AG09319 (cell line): ENCODE results near the gene PIWIL1.

Experiments used
- DNase-seq: peaks from one replicate; pipeline ENCODE4 v3.0.0-alpha.2; 2010; ENCODE audit warnings: low read depth; ENCODE audit errors: extremely low read depth
- TF ChIP-seq, protein P1 (sequence below): IDR thresholded peaks from 2 replicates; pipeline ENCODE4 v1.5.1; 2011; ENCODE audit warnings: low read depth, mild to moderate bottlenecking, inconsistent platforms, low read length, moderate library complexity

Gene PIWIL1

DNA sequence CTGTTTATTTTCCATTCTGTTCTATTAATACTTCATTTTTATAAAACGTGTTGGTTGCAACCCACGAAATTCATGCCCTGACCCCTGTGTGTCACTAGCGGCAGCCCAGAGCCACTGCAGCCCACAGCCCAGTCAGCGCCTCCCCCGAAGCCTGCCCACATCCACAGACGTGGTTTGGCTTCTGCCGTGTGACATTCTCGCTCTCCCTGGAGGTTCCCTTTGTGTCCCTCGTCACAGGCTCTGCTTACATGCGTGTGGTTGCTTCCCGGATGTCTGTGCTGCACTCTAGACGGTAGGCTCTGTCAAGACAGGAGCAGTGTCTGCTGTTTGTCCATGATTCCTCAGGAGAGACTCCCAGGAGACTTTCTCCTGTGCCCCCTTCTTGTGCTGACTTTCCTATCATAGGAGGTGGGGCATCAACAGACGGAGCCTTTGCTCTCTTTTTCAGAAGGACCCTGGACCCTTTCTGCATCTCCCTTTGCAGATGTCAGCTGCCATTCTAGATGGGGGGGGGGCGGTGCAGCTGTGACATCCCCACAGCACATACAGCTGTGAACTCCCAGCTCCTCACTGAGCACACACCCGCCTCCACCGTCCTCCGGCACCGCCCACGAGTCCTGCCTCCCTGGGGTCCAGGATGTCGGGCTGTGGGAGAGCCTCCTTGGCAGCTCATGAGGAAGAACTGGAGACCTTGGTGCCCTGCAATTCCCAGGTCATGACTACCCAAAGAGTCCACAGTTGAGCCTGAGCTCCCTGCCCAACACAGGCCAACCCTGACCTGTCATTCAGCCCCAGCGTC lies 36.8 kb upstream of the PIWIL1 start:
- TF ChIP-seq, protein P1, sequence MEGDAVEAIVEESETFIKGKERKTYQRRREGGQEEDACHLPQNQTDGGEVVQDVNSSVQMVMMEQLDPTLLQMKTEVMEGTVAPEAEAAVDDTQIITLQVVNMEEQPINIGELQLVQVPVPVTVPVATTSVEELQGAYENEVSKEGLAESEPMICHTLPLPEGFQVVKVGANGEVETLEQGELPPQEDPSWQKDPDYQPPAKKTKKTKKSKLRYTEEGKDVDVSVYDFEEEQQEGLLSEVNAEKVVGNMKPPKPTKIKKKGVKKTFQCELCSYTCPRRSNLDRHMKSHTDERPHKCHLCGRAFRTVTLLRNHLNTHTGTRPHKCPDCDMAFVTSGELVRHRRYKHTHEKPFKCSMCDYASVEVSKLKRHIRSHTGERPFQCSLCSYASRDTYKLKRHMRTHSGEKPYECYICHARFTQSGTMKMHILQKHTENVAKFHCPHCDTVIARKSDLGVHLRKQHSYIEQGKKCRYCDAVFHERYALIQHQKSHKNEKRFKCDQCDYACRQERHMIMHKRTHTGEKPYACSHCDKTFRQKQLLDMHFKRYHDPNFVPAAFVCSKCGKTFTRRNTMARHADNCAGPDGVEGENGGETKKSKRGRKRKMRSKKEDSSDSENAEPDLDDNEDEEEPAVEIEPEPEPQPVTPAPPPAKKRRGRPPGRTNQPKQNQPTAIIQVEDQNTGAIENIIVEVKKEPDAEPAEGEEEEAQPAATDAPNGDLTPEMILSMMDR = no peak
- DNase-seq = no peak

DNA sequence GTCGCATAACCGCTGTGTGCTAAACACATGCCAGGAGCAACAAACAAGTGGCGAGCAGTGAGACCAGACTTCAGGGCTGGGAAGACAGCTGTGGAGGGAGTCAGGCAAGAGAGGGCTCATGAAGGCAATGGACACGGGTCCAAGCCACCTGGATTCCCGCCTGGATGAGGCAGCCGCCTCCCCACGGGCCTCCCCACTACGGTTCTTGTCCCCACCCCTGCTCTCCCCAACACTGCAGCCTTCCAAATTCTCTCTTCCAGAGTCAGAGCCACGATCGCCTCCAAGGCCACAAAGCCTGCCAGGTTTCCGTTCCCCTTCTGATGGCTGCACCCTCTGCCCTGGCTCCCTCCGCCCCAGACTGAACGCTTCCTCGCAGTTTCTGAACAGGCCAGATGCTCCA lies 36.1 kb upstream of the PIWIL1 start:
- TF ChIP-seq, protein P1 = no peak
- no peak for DNase-seq

DNA sequence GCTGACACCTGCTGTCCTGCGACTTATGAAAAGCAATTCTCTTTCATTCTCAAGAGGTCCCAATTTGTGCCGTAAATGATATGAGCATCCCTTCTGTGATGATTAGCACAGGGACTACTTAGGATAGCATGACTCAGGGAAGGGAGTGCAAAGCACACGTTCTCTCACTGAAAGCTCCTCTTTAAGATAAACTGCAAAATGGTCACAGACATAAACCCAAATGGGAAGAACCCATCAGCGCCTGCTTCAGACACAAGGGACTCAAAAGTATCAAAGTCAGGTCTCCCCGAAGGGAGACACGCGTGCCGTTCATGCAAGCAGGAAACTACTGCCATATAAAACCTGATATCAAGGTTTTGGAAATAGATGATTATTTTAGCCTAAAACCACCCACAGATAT lies 33.9 kb upstream of the PIWIL1 start:
- DNase-seq = no peak
- TF ChIP-seq, protein P1 = no peak

DNA sequence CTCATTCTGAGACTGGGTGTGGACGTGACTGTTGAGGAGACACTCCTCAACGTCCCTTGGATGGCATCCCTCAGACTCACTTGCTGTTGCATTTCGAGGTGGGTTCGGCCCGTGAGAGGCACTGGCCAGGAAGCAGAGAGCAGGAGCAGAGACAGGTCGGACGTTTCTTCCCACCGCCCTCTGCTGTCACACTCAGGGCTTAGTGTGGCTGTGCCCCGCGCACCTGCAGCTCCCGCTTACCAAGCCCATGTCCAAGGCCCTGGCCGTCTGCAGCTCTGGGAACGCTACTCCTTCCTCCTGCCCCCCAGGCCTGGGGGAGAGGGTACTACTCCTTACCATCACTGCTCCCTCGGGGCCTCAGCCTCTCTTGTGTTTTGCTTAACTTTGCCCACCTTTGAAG lies 29.8 kb upstream of the PIWIL1 start:
- TF ChIP-seq, protein P1 = no peak

DNA sequence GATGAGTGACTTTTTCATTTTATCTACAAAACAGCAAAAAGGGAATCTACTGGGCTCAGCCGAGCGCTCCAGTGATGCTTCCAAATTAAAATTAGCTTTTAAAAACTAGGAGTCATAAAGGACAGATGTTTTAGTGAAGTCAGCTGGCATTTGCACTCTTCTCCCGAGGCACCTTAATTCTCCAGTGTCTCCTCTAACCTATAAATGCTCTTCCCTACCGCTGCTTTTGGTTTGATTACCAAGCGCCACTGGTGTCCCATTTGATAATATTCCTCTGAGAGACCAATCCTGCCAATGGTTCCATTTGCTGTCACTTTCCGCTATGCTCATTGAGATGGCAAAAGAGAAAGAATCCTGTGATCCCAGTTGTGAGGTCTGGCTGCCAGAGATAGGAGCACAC lies 29.3 kb upstream of the PIWIL1 start:
- TF ChIP-seq, protein P1 = no peak
- DNase-seq = no peak

More for the DNA sequence above, 29.8 kb upstream of the PIWIL1 start:
- no peak for DNase-seq

DNA sequence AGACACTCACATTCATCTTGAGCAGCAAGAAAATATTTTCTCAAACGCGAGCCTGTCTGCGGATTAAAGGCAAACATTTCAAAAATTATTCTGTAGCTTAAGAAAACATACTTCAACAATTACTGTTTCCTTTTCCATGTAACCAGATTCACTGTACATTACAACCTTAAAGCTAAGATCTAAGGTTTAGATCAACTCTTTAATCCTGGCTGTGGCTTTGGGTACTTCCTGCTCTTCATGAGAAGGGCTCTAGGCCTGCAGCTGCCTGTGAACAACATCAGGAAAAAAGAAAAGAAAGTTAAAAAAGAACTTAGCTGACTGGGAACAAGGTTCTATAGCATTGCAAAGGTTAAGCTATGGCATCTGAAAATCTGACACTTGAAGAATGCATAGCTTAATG lies 21.4 kb upstream of the PIWIL1 start:
- TF ChIP-seq, protein P1 = no peak
- no peak for DNase-seq

DNA sequence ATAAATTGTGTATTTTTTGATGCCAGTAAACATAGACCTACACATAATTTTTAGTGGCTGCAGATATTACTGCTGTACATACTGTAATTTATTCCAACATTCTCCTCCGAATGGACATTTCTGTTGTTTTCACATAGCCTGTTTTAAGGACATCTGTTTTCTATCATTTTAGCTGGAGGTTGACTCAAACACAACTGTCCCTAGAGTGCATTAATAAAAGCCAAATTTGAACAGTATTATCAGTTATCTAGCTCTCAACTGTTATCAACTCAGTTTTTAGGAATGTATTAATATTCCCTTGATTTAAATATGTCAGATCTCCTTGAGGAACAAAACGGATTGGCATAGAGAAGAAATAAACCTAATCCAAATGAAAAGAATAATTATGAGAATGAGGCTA lies 17.2 kb upstream of the PIWIL1 start:
- no peak for DNase-seq
- TF ChIP-seq, protein P1 = no peak
